PC-3 (cell line): ENCODE data around the gene SLC9A4. TPM values are rescaled to one million over a fixed set of nuclear protein-coding genes. Genes with fewer than 3 reads are reported as not detected.

Experiments
- ATAC-seq: fragments of 200-7000 bp; cut with Tn5 transposase; 2 replicates; pipeline ENCODE4 v1.9.1; 2020; ENCODE audit warnings: mild to moderate bottlenecking, moderate library complexity
- BruUV-seq: library from RNA; stranded (reverse); fragments of 400-500 nt; replicated peaks from 2 replicates; lab custom pipeline; 2021; lab: Mats Ljungman, UMichigan
- CTCF ChIA-PET: fragments of 300-600 bp; sonication (Branson Sonifier 250); formaldehyde crosslinking; loops from one replicate; lab custom pipeline; 2022; ENCODE audit warnings: antibody characterized with exemption; lab: Charles Lee
- POLR2A ChIA-PET: fragments of 300-600 bp; sonication (Branson Sonifier 250); formaldehyde crosslinking; loops from one replicate; lab custom pipeline; 2022; ENCODE audit warnings: antibody characterized with exemption; ENCODE audit not compliant: unreplicated experiment; lab: Charles Lee
- DNase-seq: peaks from one replicate; pipeline ENCODE4 v3.0.0-alpha.2; 2015
- H2AFZ ChIP-seq: fragments of 300-600 bp; sonication (generic); 2 replicates; pipeline ENCODE4 v1.6.0; 2016; ENCODE audit warnings: antibody characterized with exemption, low read length
- H3F3A ChIP-seq: fragments of 300-600 bp; sonication (generic); one replicate; pipeline ENCODE4 v1.6.0; 2017; ENCODE audit warnings: antibody characterized with exemption, low read length, control low read depth, mild to moderate bottlenecking; ENCODE audit not compliant: unreplicated experiment
- H3K27ac ChIP-seq: fragments of 300-600 bp; sonication (generic); 2 replicates; pipeline ENCODE4 v1.5.1; 2016; ENCODE audit warnings: mild to moderate bottlenecking, low read length
- H3K27me3 ChIP-seq: fragments of 300-600 bp; sonication (generic); 2 replicates; pipeline ENCODE4 v1.6.1; 2016; ENCODE audit warnings: low read length, mixed read lengths
- H3K36me3 ChIP-seq: fragments of 300-600 bp; sonication (generic); 2 replicates; pipeline ENCODE4 v1.6.1; 2016; ENCODE audit warnings: low read depth, mixed run types, low read length, mixed read lengths
- H3K4me1 ChIP-seq: fragments of 300-600 bp; sonication (generic); 2 replicates; pipeline ENCODE4 v1.5.1; 2016; ENCODE audit warnings: low read length; ENCODE audit not compliant: insufficient read depth
- H3K4me2 ChIP-seq: fragments of 300-600 bp; sonication (generic); 2 replicates; pipeline ENCODE4 v1.6.0; 2016; ENCODE audit warnings: low read length
- H3K4me3 ChIP-seq: fragments of 300-600 bp; sonication (generic); 2 replicates; pipeline ENCODE4 v1.5.1; 2016; ENCODE audit warnings: mild to moderate bottlenecking, low read length, mixed read lengths
- H3K79me2 ChIP-seq: fragments of 300-600 bp; sonication (generic); 2 replicates; pipeline ENCODE4 v1.6.1; 2017; ENCODE audit warnings: low read length, mixed read lengths
- H3K9ac ChIP-seq: fragments of 300-600 bp; sonication (generic); 2 replicates; pipeline ENCODE4 v1.6.0; 2016; ENCODE audit warnings: mild to moderate bottlenecking, low read length
- H3K9me2 ChIP-seq: fragments of 300-600 bp; sonication (generic); replicated peaks from 2 replicates; pipeline ENCODE4 v1.6.1; 2016; ENCODE audit warnings: mixed run types, low read length, mixed read lengths
- H3K9me3 ChIP-seq: fragments of 300-600 bp; sonication (generic); 2 replicates; pipeline ENCODE4 v1.6.1; 2016; ENCODE audit warnings: low read length, mixed read lengths
- H4K20me1 ChIP-seq: fragments of 300-600 bp; sonication (generic); 2 replicates; pipeline ENCODE4 v1.6.1; 2016; ENCODE audit warnings: low read length, mixed read lengths
- CTCF ChIP-seq: fragments of 300-600 bp; sonication (generic); conservative IDR thresholded peaks from 2 replicates; pipeline ENCODE4 v1.5.1; 2017; ENCODE audit warnings: antibody characterized with exemption, low read depth, mild to moderate bottlenecking, low read length
- EZH2 ChIP-seq: fragments of 300-600 bp; sonication (generic); IDR thresholded peaks from one replicate; pipeline ENCODE4 v1.6.1; 2017; ENCODE audit warnings: antibody characterized with exemption, mild to moderate bottlenecking, low read length; ENCODE audit not compliant: unreplicated experiment
- EZH2phosphoT487 ChIP-seq: fragments of 300-600 bp; sonication (generic); IDR thresholded peaks from 2 replicates; pipeline ENCODE4 v1.6.1; 2018; ENCODE audit warnings: mild to moderate bottlenecking, antibody characterized with exemption, low read length, borderline replicate concordance
- intact Hi-C: fragments of 100-400 bp; cut with micrococcal nuclease; formaldehyde crosslinking; loops from 2 replicates; pipeline ENCODE4 v1.9.0; 2023
- total RNA-seq: library from RNA; depleted of rRNA; stranded (reverse); fragments of >200 nt; gene quantifications from 2 replicates; pipeline ENCODE4 v1.2.3, GENCODE V29; 2014

SLC9A4 gene
- total RNA-seq, 1 experiment from 2014 or later: 0.04 TPM

GRCh38 chr2:102460467-102460866 lies 12.6 kb upstream of the SLC9A4 start:
- POLR2A ChIA-PET: no interaction called here
- no TSS peak for BruUV-seq
- DNase-seq: no peak

GRCh38 chr2:102461188-102461587 lies 11.8 kb upstream of the SLC9A4 start:
- H4K20me1 ChIP-seq: no peaks in the 10 kb centered on the region
- no peak overlapping the region for H3K9ac ChIP-seq
- no peaks in the 10 kb centered on the region for H3K79me2 ChIP-seq
- POLR2A ChIA-PET: no interaction called here
- H3K4me1 ChIP-seq: no peaks in the 10 kb centered on the region
- H3K9me2 ChIP-seq: no peaks in the 10 kb centered on the region
- no peak for DNase-seq
- H3K9me3 ChIP-seq: no peaks in the 10 kb centered on the region
- H3K36me3 ChIP-seq: no peaks in the 10 kb centered on the region
- TF ChIP-seq CTCF: no peak
- no peak for TF ChIP-seq EZH2phosphoT487
- no peak for TF ChIP-seq EZH2
- CTCF ChIA-PET: no interaction called here
- no peak overlapping the region for H2AFZ ChIP-seq
- H3K4me3 ChIP-seq: no peak overlapping the region
- no peak overlapping the region for H3K4me2 ChIP-seq
- no peak overlapping the region for H3K27ac ChIP-seq
- ATAC-seq: no peak
- intact Hi-C loops: no loop called here
- H3F3A ChIP-seq: no peaks in the 10 kb centered on the region
- peaks cover 33% of the 10 kb centered on the region; the same call in 1 of the 2 replicates for H3K27me3 ChIP-seq
- no TSS peak for BruUV-seq

More at GRCh38 chr2:102460467-102460866, 12.6 kb upstream of the SLC9A4 start:
- no peak for ATAC-seq
- Histone ChIP-seq H3K36me3 (no peaks in the 10 kb centered on the region), H3K79me2 (no peaks in the 10 kb centered on the region), H3K9ac (no peak overlapping the region), H3K9me2 (no peaks in the 10 kb centered on the region), H3K4me2 (no peak overlapping the region), H3K4me3 (no peak overlapping the region), H4K20me1 (no peaks in the 10 kb centered on the region), H3K27ac (no peak overlapping the region), H3K4me1 (no peaks in the 10 kb centered on the region), H3K9me3 (no peaks in the 10 kb centered on the region), H3K27me3 (peaks cover 33% of the 10 kb centered on the region; the same call in 1 of the 2 replicates), H3F3A (no peaks in the 10 kb centered on the region), H2AFZ (no peak overlapping the region)
- TF ChIP-seq EZH2phosphoT487: no peak
- peak; percentile 24; the same call in 1 of the 2 replicates for TF ChIP-seq CTCF
- TF ChIP-seq EZH2: no peak
- intact Hi-C loops: no loop called here
- CTCF ChIA-PET: interaction anchor here (0.8 to 0.9 kb wide), 2 partner anchors 13 to 155 kb away, joined by 3 read pairs; partner anchors contain the start of gene SLC9A4

GRCh38 chr2:102463160-102463559 lies 9.9 kb upstream of the SLC9A4 start:
- H3K9me2 ChIP-seq: no peaks in the 10 kb centered on the region
- ChIA-PET POLR2A (no interaction called here), CTCF (no interaction called here)
- no peaks in the 10 kb centered on the region for H3K36me3 ChIP-seq
- DNase-seq: no peak
- H4K20me1 ChIP-seq: no peaks in the 10 kb centered on the region
- no peak overlapping the region for H3K27ac ChIP-seq
- H3K9me3 ChIP-seq: no peaks in the 10 kb centered on the region
- no peaks in the 10 kb centered on the region for H3K79me2 ChIP-seq
- no peaks in the 10 kb centered on the region for H3F3A ChIP-seq
- H3K4me1 ChIP-seq: no peaks in the 10 kb centered on the region
- H2AFZ ChIP-seq: no peak overlapping the region
- intact Hi-C loops: no loop called here
- H3K4me2 ChIP-seq: no peak overlapping the region
- no TSS peak for BruUV-seq
- TF ChIP-seq EZH2 (no peak), EZH2phosphoT487 (no peak), CTCF (no peak)
- no peak overlapping the region for H3K9ac ChIP-seq
- H3K27me3 ChIP-seq: peaks cover 33% of the 10 kb centered on the region; the same call in 1 of the 2 replicates
- no peak for ATAC-seq
- no peak overlapping the region for H3K4me3 ChIP-seq
